ENCODE measurements around the gene KDM4E. TPM values are rescaled to one million over a fixed set of nuclear protein-coding genes. Genes with fewer than 3 reads are reported as not detected.

The KDM4E gene
- total and polyA plus RNA-seq, 10 of the 15 experiments (the other 5 are each of a cell fraction or from before 2014, with no cell fraction given): not detected

GRCh38 chr11:95067039-95067840 is 42.2 kb downstream of the KDM4E start (continued):
- TF ChIP-seq ATF2 (IDR thresholded peaks at IDR 0.05; ENCODE audit: low read length) (no peak), NBN (IDR thresholded peaks at IDR 0.05) (peak; percentile 23), FOS (IDR thresholded peaks at IDR 0.05; ENCODE audit: borderline replicate concordance, extremely low read depth, insufficient read length) (no peak), NR2C1 (IDR thresholded peaks at IDR 0.05) (no peak), RBBP5 (conservative IDR thresholded peaks at IDR 0.05) (no peak), RELA (IDR thresholded peaks at IDR 0.05; ENCODE audit: borderline replicate concordance, partially characterized antibody) (no peak), SIN3A (IDR thresholded peaks at IDR 0.05; ENCODE audit: low read depth, low read length) (no peak), USF2 (IDR thresholded peaks at IDR 0.05; ENCODE audit: borderline replicate concordance, low read depth, low read length) (no peak), NR2C2 (IDR thresholded peaks at IDR 0.05; ENCODE audit: borderline replicate concordance, control insufficient read depth, insufficient read length, low read depth) (no peak), ZNF687 (IDR thresholded peaks at IDR 0.05) (peak; percentile 72), IRF5 (IDR thresholded peaks at IDR 0.05; ENCODE audit: borderline replicate concordance) (no peak), E4F1 (IDR thresholded peaks at IDR 0.05; ENCODE audit: borderline replicate concordance, partially characterized antibody) (peak; percentile 31), POLR2A (IDR thresholded peaks at IDR 0.05; ENCODE audit: low read depth, low read length) (peak; percentile 90), ZBTB4 (CRISPR knock-in tag; IDR thresholded peaks at IDR 0.05) (no peak)

Data from GM12878 (cell line).